Umbilical cord (tissue), 1 donor: ENCODE measurements around the gene GCA. TPM values are rescaled to one million over a fixed set of nuclear protein-coding genes. Genes with fewer than 3 reads are reported as not detected.

Experiments
- total RNA-seq: library from RNA; depleted of rRNA; stranded (reverse); fragments of >200 nt; gene quantifications from one replicate; pipeline ENCODE4 v1.2.3, GENCODE V29; 2014; ENCODE audit warnings: low replicate concordance; ENCODE audit not compliant: insufficient read depth

The GCA gene
- total RNA-seq, 1 donor from 2014 or later = 11.8 TPM

Other genes starting within 250 kb of the GCA start
- 2.4 TPM for gene GCG, start 191.9 kb upstream of the GCA start, total RNA-seq
- 161 TPM for gene FAP, start 100.7 kb upstream of the GCA start, total RNA-seq
- gene IFIH1, start 25.4 kb upstream of the GCA start, total RNA-seq = 17.1 TPM